OCI-LY1 (cell line): ENCODE measurements around the gene MZB1.

Experiments
- H2AFZ ChIP-seq: fragments of 200-600 bp; sonication (generic), shearing (Covaris generic); 2 replicates; pipeline ENCODE4 v1.6.0; 2014; ENCODE audit warnings: antibody characterized with exemption, mild to moderate bottlenecking, low read length
- H3F3A ChIP-seq: fragments of 200-600 bp; sonication (generic), shearing (Covaris generic); 2 replicates; pipeline ENCODE4 v1.6.0; 2014; ENCODE audit warnings: mild to moderate bottlenecking, antibody characterized with exemption, low read length, moderate library complexity; ENCODE audit not compliant: insufficient read depth
- H3K27ac ChIP-seq: fragments of 200-600 bp; sonication (generic); 2 replicates; pipeline ENCODE4 v1.5.1; 2014; ENCODE audit warnings: low read length, mixed run types, mild to moderate bottlenecking, low read depth; ENCODE audit not compliant: poor library complexity, severe bottlenecking
- H3K27me3 ChIP-seq: fragments of 200-600 bp; sonication (generic); 2 replicates; pipeline ENCODE4 v1.6.0; 2014; ENCODE audit warnings: antibody characterized with exemption, mild to moderate bottlenecking, low read length, moderate library complexity; ENCODE audit not compliant: insufficient read depth
- H3K36me3 ChIP-seq: fragments of 200-600 bp; sonication (generic); 2 replicates; pipeline ENCODE4 v1.6.1; 2014; ENCODE audit warnings: mild to moderate bottlenecking, antibody characterized with exemption, low read length, moderate library complexity, mixed read lengths; ENCODE audit not compliant: insufficient read depth
- H3K4me1 ChIP-seq: fragments of 200-600 bp; sonication (generic); 2 replicates; pipeline ENCODE4 v1.5.1; 2014; ENCODE audit warnings: mild to moderate bottlenecking, low read length, moderate library complexity; ENCODE audit not compliant: insufficient read depth, severe bottlenecking
- H3K4me2 ChIP-seq: fragments of 200-600 bp; sonication (generic), shearing (Covaris generic); 2 replicates; pipeline ENCODE4 v1.6.1; 2014; ENCODE audit warnings: low read length
- H3K4me3 ChIP-seq: fragments of 200-600 bp; sonication (generic); 2 replicates; pipeline ENCODE4 v1.5.1; 2014; ENCODE audit warnings: low read length, low read depth, mild to moderate bottlenecking, mixed read lengths; ENCODE audit not compliant: poor library complexity, severe bottlenecking
- H3K79me2 ChIP-seq: fragments of 200-600 bp; shearing (Covaris generic); 2 replicates; pipeline ENCODE4 v1.6.1; 2016; ENCODE audit warnings: mixed run types, low read length, mixed read lengths; ENCODE audit not compliant: insufficient read depth
- H3K9ac ChIP-seq: fragments of 200-600 bp; sonication (generic), shearing (Covaris generic); 2 replicates; pipeline ENCODE4 v1.6.1; 2014; ENCODE audit warnings: mild to moderate bottlenecking, low read length, mixed read lengths
- H3K9me2 ChIP-seq: fragments of 200-600 bp; sonication (generic), shearing (Covaris generic); 2 replicates; pipeline ENCODE4 v1.6.1; 2014; ENCODE audit warnings: low read depth, mild to moderate bottlenecking, low read length, mixed read lengths
- H3K9me3 ChIP-seq: fragments of 200-600 bp; shearing (Covaris generic); 2 replicates; pipeline ENCODE4 v1.6.1; 2014; ENCODE audit warnings: low read length, mixed read lengths
- H4K20me1 ChIP-seq: fragments of 200-600 bp; sonication (generic), shearing (Covaris generic); 2 replicates; pipeline ENCODE4 v1.6.0; 2016; ENCODE audit warnings: mild to moderate bottlenecking, low read length; ENCODE audit not compliant: insufficient read depth
- EZH2 ChIP-seq: fragments of 200-600 bp; sonication (generic), shearing (Covaris generic); IDR thresholded peaks from 2 replicates; pipeline ENCODE4 v1.8.0; 2017; ENCODE audit warnings: borderline replicate concordance, mixed run types, mild to moderate bottlenecking, antibody characterized with exemption, low read length, moderate library complexity, mixed read lengths
- TF ChIP-seq, protein P1 (sequence below): fragments of 200-600 bp; sonication (generic), shearing (Covaris generic); IDR thresholded peaks from 2 replicates; pipeline ENCODE4 v1.5.1; 2017; ENCODE audit warnings: mild to moderate bottlenecking, antibody characterized with exemption, low read length, moderate library complexity, mixed read lengths

The MZB1 gene

DNA sequence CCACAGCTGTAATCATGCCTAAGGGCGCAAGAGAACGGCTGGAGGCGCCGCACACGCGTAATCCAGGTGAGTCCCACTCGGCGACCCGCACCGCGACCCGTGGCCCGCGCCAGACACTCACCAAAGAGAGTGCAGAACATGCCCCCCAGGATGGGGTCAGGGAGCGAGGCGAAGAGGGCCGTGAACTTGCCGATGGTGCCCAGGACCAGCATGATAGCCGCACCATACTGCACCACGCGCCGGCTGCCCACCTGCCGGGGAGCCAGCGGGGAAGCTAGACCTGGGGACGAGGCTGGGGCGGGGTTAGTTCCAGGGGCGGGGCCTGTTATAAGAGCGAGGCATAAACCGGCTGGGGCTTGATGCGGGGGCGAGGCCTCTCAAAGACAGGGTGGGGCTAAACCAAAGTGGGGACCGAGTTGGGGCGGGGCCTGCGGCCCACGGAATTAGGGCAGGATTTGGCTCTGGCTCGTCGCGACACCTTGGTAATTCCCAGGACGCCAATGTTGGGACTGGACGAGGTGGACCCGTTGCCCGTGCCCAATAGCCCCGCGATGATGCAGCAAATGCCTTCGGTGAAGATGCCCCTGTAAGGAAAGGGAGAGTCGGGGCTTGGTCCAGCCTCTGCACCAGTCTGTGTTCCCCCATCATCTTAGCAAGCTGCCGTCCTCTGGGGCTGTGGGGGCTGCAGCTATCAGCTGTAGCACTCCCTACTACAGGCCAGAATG, 11.4 kb downstream of the MZB1 start:
- peaks cover 4% of the 10 kb centered on the region for H3K4me1 ChIP-seq
- no peaks in the 10 kb centered on the region for H3K27me3 ChIP-seq
- no peak overlapping the region for H3K27ac ChIP-seq
- H3K9me3 ChIP-seq = no peaks in the 10 kb centered on the region
- no peak overlapping the region for H3K4me2 ChIP-seq
- TF ChIP-seq, protein P1, sequence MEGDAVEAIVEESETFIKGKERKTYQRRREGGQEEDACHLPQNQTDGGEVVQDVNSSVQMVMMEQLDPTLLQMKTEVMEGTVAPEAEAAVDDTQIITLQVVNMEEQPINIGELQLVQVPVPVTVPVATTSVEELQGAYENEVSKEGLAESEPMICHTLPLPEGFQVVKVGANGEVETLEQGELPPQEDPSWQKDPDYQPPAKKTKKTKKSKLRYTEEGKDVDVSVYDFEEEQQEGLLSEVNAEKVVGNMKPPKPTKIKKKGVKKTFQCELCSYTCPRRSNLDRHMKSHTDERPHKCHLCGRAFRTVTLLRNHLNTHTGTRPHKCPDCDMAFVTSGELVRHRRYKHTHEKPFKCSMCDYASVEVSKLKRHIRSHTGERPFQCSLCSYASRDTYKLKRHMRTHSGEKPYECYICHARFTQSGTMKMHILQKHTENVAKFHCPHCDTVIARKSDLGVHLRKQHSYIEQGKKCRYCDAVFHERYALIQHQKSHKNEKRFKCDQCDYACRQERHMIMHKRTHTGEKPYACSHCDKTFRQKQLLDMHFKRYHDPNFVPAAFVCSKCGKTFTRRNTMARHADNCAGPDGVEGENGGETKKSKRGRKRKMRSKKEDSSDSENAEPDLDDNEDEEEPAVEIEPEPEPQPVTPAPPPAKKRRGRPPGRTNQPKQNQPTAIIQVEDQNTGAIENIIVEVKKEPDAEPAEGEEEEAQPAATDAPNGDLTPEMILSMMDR = no peak
- no peak for TF ChIP-seq EZH2
- no peaks in the 10 kb centered on the region for H3K9me2 ChIP-seq
- no peak overlapping the region for H3K9ac ChIP-seq
- no peaks in the 10 kb centered on the region for H3F3A ChIP-seq
- no peaks in the 10 kb centered on the region for H3K36me3 ChIP-seq
- H3K79me2 ChIP-seq = no peaks in the 10 kb centered on the region
- no peaks in the 10 kb centered on the region for H4K20me1 ChIP-seq
- no peak overlapping the region for H2AFZ ChIP-seq
- H3K4me3 ChIP-seq = no peak overlapping the region

DNA sequence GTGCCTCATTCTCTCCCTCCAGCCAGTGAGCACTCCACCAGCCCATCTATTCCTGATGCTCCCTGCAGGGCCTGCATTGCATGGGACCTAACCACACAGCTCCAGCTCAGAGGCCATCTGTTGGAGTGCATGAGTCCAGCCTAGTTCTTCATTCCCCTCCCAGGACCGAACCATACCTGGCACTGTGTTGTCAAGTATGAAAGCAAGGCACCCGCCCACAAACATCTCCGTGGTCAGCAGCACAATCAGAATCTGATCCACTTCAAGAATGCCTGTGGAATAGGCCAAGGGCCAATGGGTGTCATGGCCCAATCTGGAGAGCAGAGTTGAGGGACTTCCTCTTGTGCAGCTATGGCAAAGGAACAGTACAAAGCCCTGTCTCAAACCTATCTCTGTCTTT, 12.5 kb downstream of the MZB1 start:
- Histone ChIP-seq H3K27ac (no peak overlapping the region), H3K4me2 (no peak overlapping the region), H3K79me2 (no peaks in the 10 kb centered on the region), H3K9me3 (no peaks in the 10 kb centered on the region), H3K9me2 (no peaks in the 10 kb centered on the region), H3K36me3 (no peaks in the 10 kb centered on the region), H3K9ac (no peak overlapping the region), H3K27me3 (no peaks in the 10 kb centered on the region), H4K20me1 (no peaks in the 10 kb centered on the region), H2AFZ (no peak overlapping the region), H3K4me3 (no peak overlapping the region), H3F3A (no peaks in the 10 kb centered on the region), H3K4me1 (peaks cover 3% of the 10 kb centered on the region)
- TF ChIP-seq, protein P1 = no peak
- TF ChIP-seq EZH2 = no peak

DNA sequence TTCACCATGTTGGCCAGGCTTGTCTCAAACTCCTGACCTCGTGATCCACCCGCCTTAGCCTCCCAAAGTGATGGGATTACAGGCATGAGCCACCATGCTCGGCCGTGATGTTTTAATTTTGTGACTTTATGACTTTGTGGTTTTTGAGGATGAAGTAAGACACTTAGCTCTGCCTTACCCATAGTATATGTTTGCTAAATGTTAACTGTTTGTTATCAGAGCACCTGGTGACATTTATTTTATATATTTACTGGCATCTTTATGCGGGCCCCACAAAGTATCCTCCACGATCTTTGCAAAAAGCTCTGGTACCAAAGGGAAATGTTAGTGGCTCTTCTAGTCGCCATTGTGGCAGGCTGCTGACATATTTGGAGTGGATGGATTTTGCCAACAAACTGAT, 13.3 kb downstream of the MZB1 start:
- Histone ChIP-seq H2AFZ (no peak overlapping the region), H3K9ac (no peak overlapping the region), H4K20me1 (no peaks in the 10 kb centered on the region), H3K9me2 (no peaks in the 10 kb centered on the region), H3K27me3 (no peaks in the 10 kb centered on the region), H3K4me1 (no peaks in the 10 kb centered on the region), H3K4me3 (no peak overlapping the region), H3K4me2 (no peak overlapping the region), H3K9me3 (no peaks in the 10 kb centered on the region), H3F3A (no peaks in the 10 kb centered on the region), H3K27ac (no peak overlapping the region), H3K36me3 (peaks cover 5% of the 10 kb centered on the region; the same call in 1 of the 2 replicates), H3K79me2 (no peaks in the 10 kb centered on the region)
- TF ChIP-seq EZH2 = no peak
- TF ChIP-seq, protein P1 = no peak
